Colonic mucosa (tissue), 4 donors: ENCODE measurements around the gene PARP1. TPM values are rescaled to one million over a fixed set of nuclear protein-coding genes. Genes with fewer than 3 reads are reported as not detected.

ENCODE experiments used
- DNase-seq: peaks from one replicate; pipeline ENCODE4 v3.0.0-alpha.2; 2020
- H3K27ac ChIP-seq: fragments of 200-600 bp; one replicate; pipeline ENCODE4 v1.8.0; 2021
- H3K27me3 ChIP-seq: fragments of 200-600 bp; one replicate; pipeline ENCODE4 v1.8.0; 2021
- H3K36me3 ChIP-seq: fragments of 200-600 bp; one replicate; pipeline ENCODE4 v1.8.0; 2021
- H3K4me1 ChIP-seq: fragments of 200-600 bp; one replicate; pipeline ENCODE4 v1.8.0; 2021; ENCODE audit warnings: mild to moderate bottlenecking
- H3K4me3 ChIP-seq: fragments of 200-600 bp; one replicate; pipeline ENCODE4 v1.8.0; 2021
- H3K9ac ChIP-seq, 2 donors: one replicate each; pipeline ENCODE4 v1.7.0; 2013; ENCODE audit warnings: control low read depth in 2 of 2, low read depth in 2 of 2, low read length in 2 of 2
- H3K9me3 ChIP-seq: fragments of 200-600 bp; one replicate; pipeline ENCODE4 v1.8.0; 2021
- intact Hi-C: fragments of 100-400 bp; cut with DNase I; formaldehyde crosslinking; loops from one replicate; pipeline ENCODE4 v1.14.1; 2022
- total RNA-seq, 2 donors: library from RNA; stranded (reverse); fragmentation: NEBNext Ultra II Directional in 1 of 2; extraction: Animal tissue kit (Norgen Biotek cat#: 25700) in 1 of 2; gene quantifications; one replicate each; pipeline ENCODE4 v1.2.1, GENCODE V29; 2021
- TF ChIP-seq, protein P1 (sequence below): fragments of 200-600 bp; IDR thresholded peaks from one replicate; pipeline ENCODE4 v1.8.0; 2022; ENCODE audit warnings: antibody characterized with exemption, mild to moderate bottlenecking
- donor health status: healthy.
- donor health status: DM: no; HTN: no; CAD: no.
- donor health status: DM: no; HTN: no; CAD: no.

Gene PARP1
- total RNA-seq, 2 donors from 2014 or later = 56.7 to 96.3 TPM

DNA sequence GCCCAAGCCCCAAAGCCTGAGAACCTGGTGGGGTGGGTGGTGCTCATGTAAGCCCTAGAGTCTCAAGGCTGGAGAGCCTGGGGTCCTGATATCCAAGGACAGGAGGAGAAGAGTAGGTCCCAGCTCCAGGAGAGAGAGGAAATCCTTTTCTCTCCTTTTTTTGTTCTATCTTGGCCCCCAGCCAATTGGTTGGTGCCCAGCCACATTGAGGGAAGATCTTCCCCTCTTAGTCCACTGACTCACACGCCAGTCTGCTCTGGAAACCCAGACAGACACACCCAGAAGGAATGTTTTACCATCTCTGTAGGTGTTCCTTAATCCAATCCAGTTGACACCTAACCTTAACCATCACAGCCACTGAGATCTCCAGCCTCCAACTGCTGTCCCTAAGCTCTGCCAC is 82.7 kb downstream of the PARP1 start:
- Histone ChIP-seq H3K9me3 (no peaks in the 10 kb centered on the region), H3K27ac (no peak overlapping the region), H3K4me3 (no peak overlapping the region), H3K9ac (no peak overlapping the region), H3K4me1 (no peaks in the 10 kb centered on the region), H3K27me3 (no peaks in the 10 kb centered on the region), H3K36me3 (no peaks in the 10 kb centered on the region)
- intact Hi-C loops = no loop called here
- DNase-seq = no peak
- TF ChIP-seq, protein P1, sequence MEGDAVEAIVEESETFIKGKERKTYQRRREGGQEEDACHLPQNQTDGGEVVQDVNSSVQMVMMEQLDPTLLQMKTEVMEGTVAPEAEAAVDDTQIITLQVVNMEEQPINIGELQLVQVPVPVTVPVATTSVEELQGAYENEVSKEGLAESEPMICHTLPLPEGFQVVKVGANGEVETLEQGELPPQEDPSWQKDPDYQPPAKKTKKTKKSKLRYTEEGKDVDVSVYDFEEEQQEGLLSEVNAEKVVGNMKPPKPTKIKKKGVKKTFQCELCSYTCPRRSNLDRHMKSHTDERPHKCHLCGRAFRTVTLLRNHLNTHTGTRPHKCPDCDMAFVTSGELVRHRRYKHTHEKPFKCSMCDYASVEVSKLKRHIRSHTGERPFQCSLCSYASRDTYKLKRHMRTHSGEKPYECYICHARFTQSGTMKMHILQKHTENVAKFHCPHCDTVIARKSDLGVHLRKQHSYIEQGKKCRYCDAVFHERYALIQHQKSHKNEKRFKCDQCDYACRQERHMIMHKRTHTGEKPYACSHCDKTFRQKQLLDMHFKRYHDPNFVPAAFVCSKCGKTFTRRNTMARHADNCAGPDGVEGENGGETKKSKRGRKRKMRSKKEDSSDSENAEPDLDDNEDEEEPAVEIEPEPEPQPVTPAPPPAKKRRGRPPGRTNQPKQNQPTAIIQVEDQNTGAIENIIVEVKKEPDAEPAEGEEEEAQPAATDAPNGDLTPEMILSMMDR = no peak

DNA sequence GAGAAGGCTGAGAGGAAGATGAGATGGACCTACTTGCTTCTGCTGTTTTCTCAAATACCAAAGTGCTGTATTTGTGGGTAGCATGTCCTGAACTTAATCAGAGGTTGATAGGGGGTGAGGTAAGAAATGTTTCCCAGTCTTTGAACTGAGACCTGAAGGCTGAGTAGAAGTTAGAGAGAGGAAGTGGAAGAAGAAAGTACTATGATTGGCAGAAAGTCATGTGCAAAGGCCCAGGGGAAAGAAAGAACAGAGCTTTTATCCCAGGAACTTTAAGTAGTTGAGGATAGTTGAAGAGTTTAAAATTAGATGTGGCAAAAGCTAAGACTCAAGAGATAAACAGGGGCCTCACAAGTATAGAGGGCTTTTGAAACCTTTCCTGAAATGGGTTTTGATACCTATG is 83.4 kb downstream of the PARP1 start:
- DNase-seq = no peak
- Histone ChIP-seq H3K27ac (no peak overlapping the region), H3K4me1 (no peaks in the 10 kb centered on the region), H3K27me3 (no peaks in the 10 kb centered on the region), H3K36me3 (no peaks in the 10 kb centered on the region), H3K4me3 (no peak overlapping the region), H3K9me3 (no peaks in the 10 kb centered on the region), H3K9ac (no peak overlapping the region)
- TF ChIP-seq, protein P1 = no peak
- intact Hi-C loops = no loop called here

DNA sequence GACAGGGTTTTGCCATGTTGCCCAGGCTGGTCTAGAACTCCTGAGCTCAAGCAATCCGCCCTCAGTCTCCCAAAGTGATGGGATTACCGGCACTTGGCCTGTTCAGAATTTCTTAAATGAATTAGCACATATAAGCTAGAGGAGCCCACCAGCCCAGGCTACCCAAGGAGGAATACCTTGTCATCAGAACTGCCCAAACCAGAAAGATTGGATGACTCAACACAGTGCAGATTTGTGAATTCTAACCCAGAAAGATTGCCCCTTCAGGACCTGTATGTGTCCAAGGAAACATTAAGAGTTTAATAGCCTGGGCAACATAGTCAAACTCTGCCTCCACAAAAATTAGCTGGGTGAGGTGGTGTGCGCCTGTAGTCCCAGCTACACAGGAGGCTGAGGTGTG is 84.9 kb downstream of the PARP1 start:
- Histone ChIP-seq H3K9me3 (no peaks in the 10 kb centered on the region), H3K27me3 (no peaks in the 10 kb centered on the region), H3K27ac (no peak overlapping the region), H3K9ac (no peak overlapping the region), H3K4me3 (no peak overlapping the region), H3K4me1 (no peaks in the 10 kb centered on the region), H3K36me3 (no peaks in the 10 kb centered on the region)
- intact Hi-C loops = no loop called here
- no peak for DNase-seq
- TF ChIP-seq, protein P1 = no peak

DNA sequence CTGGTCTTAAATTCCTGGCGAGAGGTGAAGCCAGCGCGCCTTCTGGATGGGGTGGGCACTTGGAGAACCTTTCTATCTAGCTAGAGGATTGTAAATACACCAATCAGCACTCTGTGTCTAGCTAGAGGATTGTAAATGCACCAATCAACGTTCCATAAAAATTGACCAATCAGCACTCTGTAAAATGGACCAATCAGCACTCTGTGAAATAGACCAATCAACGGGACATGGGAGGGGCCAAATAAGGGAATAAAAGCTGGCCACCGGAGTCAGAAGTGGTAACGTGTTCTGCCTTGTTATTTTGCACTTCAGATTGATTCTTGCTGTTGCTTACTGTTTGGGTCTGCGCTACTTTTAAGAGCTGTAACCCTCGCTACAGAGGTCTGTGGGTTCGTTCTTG is 87.0 kb downstream of the PARP1 start:
- H3K27ac ChIP-seq = no peak overlapping the region
- H3K9me3 ChIP-seq = no peaks in the 10 kb centered on the region
- H3K27me3 ChIP-seq = no peaks in the 10 kb centered on the region
- H3K36me3 ChIP-seq = no peaks in the 10 kb centered on the region
- no peaks in the 10 kb centered on the region for H3K4me1 ChIP-seq
- DNase-seq = no peak
- TF ChIP-seq, protein P1 = no peak
- intact Hi-C loops = no loop called here
- no peak overlapping the region for H3K4me3 ChIP-seq
- H3K9ac ChIP-seq = no peak overlapping the region

DNA sequence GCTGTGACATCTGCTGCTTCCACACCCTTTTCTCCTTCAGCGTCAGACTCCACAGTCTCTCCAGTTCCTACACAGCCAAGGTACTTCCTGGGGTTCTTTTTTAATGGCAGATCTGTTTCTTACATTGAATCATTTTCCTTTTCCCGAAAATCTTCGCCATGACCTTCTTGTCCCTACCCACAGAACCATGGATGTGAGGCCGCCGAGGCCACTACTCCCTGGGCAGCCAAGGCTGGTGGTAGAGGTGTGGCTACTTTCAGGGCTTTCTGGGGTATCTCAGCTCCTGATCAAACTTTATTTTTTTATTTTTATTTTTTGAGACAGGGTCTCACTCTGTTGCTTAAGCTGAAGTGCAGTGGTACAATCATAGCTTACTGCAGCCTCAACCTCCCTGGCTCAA is 89.4 kb downstream of the PARP1 start:
- Histone ChIP-seq H3K4me3 (no peak overlapping the region), H3K36me3 (no peaks in the 10 kb centered on the region), H3K4me1 (no peaks in the 10 kb centered on the region), H3K27me3 (no peaks in the 10 kb centered on the region), H3K9ac (no peak overlapping the region), H3K9me3 (no peaks in the 10 kb centered on the region), H3K27ac (no peak overlapping the region)
- intact Hi-C loops = no loop called here
- TF ChIP-seq, protein P1 = no peak
- DNase-seq = no peak

DNA sequence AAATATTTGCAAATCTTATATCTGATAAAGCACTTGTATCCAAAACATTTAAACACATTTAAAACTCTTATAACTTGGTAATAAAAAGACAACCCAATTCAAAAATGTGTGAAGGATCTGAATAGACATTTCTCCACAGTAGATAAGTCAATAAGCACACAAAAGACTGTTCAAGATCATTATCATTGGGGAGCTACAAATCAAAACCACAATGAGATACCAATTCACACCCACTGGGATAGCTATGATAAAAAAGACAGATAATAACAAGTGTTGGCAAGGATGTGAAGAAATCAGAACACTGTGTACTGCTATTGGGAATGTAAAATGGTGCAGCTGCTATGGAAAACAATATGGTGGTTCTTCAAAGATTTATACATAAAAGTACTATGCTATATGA is 93.8 kb downstream of the PARP1 start:
- no peak overlapping the region for H3K4me3 ChIP-seq
- no peaks in the 10 kb centered on the region for H3K27me3 ChIP-seq
- no peak overlapping the region for H3K9ac ChIP-seq
- no peak for DNase-seq
- peaks cover 4% of the 10 kb centered on the region for H3K4me1 ChIP-seq
- H3K27ac ChIP-seq = no peak overlapping the region
- H3K9me3 ChIP-seq = no peaks in the 10 kb centered on the region
- TF ChIP-seq, protein P1 = no peak
- H3K36me3 ChIP-seq = no peaks in the 10 kb centered on the region
- intact Hi-C loops = loop anchor here (5.0 kb wide), 1 partner anchor 57 kb away; no protein-coding TSS in a partner anchor
